HG02885 (cell line): ENCODE measurements around the gene CCDC188.

Source experiments
- ATAC-seq: cut with Tn5 transposase; IDR thresholded peaks from one replicate; pipeline ENCODE4 v1.9.1; 2021; ENCODE audit warnings: mild to moderate bottlenecking; ENCODE audit not compliant: unreplicated experiment, poor library complexity

CCDC188 gene

GRCh38 chr22:20125201-20126174 is 25.4 kb downstream of the CCDC188 start:
- ATAC-seq: no peak

GRCh38 chr22:20124083-20124787 is 26.6 kb downstream of the CCDC188 start:
- ATAC-seq: no peak

GRCh38 chr22:20123366-20124082 is 27.3 kb downstream of the CCDC188 start:
- ATAC-seq: no peak

- no peak for ATAC-seq
These were observed 28.9 kb downstream of the CCDC188 start for GRCh38 chr22:20121856-20122415.

GRCh38 chr22:20118300-20119020 is 32.4 kb downstream of the CCDC188 start:
- ATAC-seq: no peak

- ATAC-seq: peak; percentile 26
These were observed 33.1 kb downstream of the CCDC188 start for GRCh38 chr22:20117633-20118299.

GRCh38 chr22:20116951-20117632 is 33.8 kb downstream of the CCDC188 start, which contains the start of gene TRMT2A:
TSS of gene TRMT2A (minus strand) at chr22:20117226. CDS start at chr22:20116906, 320 bp downstream.
- peak; percentile 80 for ATAC-seq

- no peak for ATAC-seq
These were observed 34.4 kb downstream of the CCDC188 start for GRCh38 chr22:20116376-20116950.

- no peak for ATAC-seq
These were observed 35.0 kb downstream of the CCDC188 start, which contains the start of gene RANBP1 for GRCh38 chr22:20115691-20116375. TSS of gene RANBP1 (plus strand) at chr22:20116104. CDS start at chr22:20116185, 81 bp downstream.

- no peak for ATAC-seq
These were observed 36.1 kb downstream of the CCDC188 start for GRCh38 chr22:20114506-20115475.

- no peak for ATAC-seq
These were observed 37.1 kb downstream of the CCDC188 start for GRCh38 chr22:20113551-20114310.

GRCh38 chr22:20112623-20113511 is 38.0 kb downstream of the CCDC188 start:
- no peak for ATAC-seq

GRCh38 chr22:20111689-20112622 is 38.9 kb downstream of the CCDC188 start:
- ATAC-seq: no peak
